Activated naive CD4-positive, alpha-beta T cell (primary cell): Measurements from ENCODE around the gene PHF21B.

ENCODE experiments used
- DNase-seq, 4 experiments: peaks; one replicate each; lab custom pipeline; 2025; lab: John Stamatoyannopoulos, UW

Gene PHF21B

DNA sequence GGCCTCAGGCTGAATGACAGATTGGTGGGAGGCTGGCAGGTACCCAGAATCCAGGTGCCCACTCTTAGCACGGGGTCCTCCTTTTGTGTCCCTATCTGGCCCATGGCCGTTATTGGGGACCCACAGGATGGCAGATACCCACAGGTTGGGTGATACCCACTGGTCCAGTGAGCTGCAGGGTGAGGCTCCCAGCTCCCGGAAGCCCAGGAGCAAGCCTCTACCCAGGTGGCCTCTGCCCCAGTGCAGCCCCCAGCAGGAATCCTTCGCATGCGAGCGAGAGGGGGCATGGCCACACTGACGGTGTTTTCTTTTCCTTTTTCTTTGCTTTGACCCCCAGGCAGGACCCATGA lies 116.1 kb downstream of the PHF21B start:
- no peak for DNase-seq

DNA sequence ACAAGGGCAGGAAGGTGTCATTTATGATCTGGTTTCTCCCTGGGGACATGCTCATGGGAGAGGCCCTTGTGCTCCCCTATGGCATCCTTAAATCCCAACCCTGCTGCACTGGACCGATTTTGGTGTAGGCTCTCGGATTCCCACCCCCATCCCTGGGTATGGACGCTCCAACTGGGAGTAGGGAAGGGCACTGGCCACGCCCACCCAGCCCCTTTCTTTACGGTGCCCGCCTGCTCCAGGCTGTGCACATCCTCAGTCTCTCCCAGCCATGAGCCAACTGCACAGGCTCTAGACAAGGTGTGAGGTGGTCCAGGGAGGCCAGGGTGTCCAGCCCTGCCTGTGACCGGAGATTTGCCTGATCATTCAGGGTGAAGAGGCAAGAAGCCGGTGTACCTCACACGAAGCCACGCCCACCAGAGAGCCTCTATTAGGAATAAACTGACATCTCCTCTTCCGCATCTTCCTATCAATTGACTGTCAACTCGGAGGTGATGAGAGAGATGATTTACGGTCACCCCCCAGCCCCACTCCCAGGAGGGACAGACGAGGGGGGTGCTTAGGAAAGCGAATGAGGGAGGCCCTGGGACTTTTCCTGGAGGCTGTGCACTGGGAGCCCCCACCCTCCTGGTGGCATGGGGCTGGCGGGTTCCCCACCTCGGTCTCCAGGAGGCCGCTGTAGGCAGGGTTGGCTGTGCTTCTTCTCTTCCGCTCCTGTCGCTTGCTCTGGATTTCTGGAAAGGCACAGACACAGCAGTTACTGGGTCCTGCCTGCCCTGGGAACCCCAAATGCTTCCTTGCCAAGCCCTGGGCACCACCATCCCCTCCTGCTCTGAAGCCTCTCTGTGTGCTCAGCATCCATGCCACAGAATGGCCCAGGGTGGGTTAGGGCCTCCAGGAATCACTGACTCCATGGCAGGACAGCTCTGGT lies 116.7 kb downstream of the PHF21B start:
- DNase-seq: no peak

DNA sequence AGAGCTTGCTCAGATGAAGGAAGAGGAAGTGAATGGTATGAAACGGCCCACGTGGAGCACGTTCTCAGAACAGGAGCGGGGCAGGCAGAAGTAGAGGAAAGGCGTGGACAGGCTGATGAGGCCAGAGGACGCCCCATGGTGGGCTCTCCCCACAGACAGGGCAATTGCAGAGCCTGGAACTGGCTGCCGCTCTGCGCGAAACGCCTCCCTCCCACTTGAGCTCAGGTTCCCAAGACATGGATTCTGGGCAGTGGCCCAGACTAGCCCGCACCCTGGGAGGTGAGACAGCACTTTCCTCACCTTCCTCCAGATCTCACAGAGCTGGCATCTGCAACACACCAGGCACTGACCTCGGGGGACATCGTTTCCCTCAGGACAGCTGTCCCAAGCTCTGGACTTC lies 117.6 kb downstream of the PHF21B start:
- DNase-seq: no peak

DNA sequence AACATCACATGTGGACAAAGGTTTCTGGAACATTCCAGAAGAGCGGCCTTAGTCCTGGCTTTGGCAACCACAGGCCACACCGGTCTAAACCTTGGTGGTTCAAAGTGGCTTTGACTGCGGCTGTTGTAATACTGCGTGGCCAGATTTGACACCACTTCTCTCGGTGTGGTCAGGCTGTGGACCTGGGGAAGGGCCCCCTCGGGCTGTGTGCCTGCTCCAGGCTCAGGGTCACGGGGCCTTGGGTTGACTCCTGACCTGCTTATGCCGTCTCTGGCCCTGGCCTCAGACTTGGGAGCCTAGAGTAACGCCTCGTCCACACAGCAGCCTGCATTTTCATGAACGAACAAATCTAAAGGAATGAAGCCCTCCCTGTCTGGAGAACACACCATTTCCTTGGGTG lies 118.0 kb downstream of the PHF21B start:
- no peak for DNase-seq

DNA sequence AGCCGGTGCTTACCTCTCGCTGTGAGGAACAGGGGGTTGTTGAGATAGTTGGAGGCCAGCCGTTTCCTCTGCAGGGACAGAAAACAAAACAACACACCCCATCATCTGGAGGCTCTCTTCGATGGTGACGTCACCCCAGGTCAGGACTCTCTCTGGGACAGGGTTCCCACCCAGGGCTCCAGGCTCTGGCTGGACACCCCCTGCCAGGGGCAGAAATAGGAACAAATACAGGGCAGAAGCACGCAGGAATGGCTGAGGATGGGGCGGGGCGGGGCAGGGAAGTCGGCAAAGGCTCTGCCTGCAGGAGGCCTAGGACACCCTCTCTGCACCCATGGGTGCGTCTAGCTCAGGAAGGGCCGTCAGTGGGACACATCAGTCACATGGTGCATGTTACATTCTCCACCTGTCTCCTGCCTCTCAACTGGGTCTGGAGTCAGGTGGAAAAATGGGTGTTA lies 118.5 kb downstream of the PHF21B start:
- DNase-seq: no peak

DNA sequence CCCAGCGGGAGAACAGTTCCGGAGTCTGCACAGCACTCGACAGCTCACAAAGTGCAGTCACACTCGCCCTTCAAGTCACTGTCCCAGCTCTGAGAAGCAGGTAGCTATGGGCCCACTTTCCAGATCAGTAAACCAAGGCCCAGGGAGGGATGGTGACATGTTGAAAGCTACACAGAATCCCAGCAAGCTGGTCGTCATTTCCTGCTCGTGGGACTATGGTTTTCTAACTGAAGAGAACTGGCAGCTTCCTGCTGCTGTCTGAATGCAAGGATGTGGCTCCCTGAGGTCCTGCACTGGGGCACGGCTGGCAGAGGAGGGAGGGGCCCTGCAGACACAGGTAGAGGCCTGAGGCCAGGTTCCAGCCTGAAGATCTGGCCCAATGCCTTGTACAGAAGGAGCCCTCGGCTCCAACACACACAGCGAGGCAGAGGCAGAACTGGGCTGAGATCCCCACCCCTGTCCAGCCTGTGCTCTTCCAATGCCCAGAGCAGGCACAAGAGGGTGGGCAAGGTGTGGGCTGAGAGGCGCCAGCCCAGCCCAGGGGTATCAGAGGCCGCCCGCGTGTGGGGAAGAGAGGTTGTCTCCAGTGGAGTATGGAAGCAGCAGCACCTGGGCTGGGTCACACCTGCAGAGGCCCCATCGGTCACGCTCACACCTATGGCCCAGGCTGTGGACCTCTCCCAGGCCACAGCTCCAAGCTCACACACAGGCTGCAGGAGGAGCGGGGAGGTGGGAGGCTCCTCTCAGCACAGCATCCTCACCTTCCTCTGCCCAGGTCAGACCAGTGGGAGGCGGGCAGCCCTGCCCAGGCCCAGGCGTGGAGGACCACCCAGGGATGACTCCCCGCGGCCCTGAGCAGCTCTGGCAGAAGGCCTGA lies 119.2 kb downstream of the PHF21B start:
- DNase-seq: no peak

DNA sequence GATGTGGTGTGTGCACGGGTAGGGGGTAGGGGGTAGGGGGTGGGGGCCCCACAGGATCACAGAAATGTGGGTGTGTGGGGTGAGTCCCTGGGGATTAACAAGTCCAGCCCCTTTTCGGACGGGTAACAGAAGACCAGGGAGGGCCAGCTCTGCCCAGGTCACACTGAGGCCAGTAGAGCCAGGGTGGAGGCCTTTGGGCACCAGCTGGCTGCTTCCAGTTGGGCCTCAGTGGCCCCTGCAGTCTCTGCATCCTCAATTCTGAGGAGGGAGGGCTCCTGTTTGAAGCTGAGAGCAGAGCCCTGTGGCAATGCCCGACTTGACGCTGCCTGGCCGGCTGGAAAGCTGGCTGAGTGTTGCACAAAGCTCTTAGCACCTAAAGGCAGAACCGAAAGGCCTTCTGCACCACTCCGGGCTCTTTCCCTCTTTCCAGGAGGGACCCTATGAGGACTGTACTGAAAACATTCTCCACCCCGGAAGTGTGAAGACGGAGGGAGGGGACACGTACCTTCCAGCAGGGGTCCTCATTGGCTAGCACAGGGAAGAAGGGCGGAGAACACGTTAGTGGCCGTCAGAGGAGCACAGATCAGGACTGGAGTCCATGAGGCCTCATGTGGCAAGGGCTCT lies 120.4 kb downstream of the PHF21B start:
- DNase-seq: no peak

DNA sequence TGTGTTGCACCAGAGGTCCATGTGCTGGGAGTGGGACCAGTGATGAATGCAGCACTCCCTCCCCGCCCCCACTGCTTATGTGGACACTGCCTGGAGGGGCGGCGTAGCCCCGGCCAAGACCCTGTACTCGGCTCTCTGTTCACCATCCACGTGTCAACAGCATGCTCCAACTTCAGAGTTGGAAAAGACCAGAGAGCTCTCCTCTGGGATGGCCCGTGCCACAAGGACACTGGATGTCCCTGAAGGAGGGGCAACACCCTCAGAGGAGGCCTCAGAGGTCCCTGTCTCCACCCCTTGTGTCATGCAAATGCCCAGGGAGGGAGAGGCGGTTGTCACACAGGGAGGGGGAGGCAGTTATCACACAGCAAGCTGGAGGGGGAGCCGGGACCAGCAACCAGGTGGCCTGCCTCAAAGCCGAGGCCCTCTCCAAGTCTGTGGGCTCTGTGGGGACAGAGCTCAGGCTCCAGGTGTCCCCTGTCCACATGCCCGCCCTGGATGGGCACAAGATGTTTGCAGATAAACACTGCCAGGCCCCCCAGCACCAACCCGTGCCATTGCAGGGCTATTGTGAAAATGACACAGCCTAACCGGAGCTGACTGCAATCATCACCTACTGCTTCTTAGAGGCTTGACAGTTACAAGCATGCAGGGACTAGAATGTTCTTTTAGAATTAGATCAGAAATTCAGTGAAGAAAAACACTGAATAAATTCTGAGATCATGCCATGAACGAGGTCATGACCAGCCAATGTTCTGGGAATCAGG lies 121.1 kb downstream of the PHF21B start:
- no peak for DNase-seq

DNA sequence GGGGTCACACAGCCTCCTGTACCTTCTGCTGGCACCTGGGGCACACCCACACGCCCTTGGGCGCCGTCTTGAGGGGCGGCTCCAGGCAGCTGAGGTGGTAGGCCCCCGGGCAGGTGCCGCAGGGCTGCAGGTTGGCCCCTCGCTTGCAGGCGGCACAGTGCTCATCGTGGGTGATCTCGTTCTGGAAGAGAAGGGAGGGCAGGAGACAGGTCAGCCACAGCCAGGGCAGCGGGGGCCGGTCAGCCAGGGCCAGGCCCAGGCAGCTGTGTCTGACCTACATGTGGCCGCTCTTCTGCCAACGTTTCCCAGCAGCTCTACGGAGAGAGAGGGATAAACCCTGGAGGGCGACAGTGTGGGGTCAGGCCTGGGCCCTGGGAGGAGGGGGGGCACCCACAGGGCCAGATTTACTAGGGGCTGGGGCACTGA lies 121.9 kb downstream of the PHF21B start:
- no peak for DNase-seq

DNA sequence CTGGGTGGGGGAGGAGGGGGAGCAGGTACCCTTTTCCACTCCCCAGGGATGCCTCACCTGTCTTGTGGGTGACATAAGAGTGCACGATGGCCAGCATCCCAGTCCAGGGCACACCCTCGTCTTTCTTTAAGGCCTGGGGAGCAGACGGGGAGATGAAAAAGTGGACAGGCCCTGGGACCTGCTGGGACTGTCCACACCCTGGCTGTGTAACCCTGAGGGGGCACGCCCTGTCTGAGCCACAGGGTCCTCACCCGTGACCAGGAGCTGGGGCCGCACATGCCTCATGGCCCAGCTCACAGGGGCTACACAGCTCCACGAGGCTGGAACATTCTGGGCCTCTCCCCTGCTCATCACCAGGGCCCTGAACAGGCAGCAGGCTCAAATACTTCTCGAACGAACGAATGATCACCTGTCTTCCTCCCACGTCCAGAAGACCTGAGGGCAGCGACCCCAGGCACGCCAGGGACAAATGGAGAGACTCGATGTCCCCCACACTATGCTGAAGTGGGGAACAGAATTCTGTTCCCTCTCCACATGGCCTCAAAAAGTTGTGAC lies 123.9 kb downstream of the PHF21B start:
- no peak for DNase-seq

DNA sequence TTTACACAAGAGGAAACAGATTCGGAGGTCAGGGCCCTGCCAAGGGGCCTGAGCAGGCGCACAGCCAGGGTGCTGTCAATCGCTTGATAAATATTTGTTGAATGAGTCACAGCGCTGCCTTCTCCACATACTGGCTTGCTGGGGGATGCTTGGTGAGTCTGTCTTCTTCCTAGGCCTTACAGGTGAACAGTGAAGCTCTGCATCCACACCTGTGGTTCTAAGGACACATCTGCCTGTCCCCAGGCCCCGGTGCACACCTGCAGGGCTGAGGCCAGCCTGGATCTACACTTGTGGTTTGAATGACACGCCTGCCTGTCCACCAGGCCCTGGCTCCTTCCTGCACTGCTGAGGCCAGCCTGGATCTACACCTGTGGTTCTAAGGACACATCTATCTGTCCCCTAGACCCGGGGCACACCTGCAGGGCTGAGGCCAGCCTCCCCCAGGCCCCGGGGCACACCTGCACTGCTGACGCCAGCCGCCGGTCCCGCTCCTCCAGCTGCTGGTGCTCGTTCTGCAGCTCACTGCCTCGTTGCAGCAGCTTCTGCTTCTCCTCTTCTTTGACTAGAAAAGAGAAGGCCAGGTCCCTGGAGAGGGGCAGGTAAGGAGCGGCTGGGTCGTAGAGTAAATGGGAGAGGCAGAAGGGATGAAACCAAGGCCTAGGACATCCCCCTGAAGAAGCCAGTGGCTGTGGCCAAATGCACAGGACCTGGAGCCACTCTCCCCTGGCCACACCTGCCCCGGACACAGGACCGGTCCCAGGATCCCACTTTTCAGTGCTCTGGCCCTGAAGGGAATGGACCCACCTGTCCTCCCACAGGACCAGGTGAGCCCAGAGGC lies 124.6 kb downstream of the PHF21B start:
- DNase-seq: no peak

DNA sequence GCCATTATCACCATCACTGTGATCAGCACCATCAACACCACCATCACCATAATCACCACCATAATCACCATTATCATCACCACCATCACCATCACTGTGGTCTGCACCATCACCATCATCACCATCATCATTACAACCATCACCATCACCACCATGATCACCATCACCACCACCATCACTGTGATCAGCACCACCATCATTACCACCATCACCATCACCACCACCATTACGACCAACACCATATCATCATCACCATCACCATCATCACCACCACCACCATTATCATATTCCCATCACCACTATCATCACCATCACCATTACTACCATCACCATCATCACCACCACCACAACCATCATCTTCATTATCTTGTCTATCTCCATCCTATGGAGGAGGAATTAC lies 125.2 kb downstream of the PHF21B start:
- DNase-seq: no peak

DNA sequence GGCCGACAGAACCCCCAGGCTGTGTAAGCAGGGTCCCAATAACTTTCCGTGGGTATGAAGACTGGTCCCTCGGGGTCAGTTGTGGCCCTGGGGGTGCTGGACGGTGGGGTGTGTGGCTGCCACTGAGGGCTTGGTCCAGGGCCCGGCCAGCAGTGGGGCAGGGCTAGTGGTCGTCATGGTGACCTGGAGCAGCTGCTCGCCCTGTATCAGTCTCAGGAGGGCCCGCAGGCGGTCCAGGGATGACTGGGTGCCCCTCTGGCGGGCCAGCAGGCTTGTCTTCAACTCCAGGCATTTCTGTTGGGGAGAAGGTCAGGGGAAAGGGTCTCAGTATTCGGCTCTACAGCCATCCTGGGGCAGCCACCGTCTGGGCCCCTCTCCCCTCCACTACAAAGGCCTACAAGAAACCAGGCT lies 126.8 kb downstream of the PHF21B start:
- DNase-seq: no peak

DNA sequence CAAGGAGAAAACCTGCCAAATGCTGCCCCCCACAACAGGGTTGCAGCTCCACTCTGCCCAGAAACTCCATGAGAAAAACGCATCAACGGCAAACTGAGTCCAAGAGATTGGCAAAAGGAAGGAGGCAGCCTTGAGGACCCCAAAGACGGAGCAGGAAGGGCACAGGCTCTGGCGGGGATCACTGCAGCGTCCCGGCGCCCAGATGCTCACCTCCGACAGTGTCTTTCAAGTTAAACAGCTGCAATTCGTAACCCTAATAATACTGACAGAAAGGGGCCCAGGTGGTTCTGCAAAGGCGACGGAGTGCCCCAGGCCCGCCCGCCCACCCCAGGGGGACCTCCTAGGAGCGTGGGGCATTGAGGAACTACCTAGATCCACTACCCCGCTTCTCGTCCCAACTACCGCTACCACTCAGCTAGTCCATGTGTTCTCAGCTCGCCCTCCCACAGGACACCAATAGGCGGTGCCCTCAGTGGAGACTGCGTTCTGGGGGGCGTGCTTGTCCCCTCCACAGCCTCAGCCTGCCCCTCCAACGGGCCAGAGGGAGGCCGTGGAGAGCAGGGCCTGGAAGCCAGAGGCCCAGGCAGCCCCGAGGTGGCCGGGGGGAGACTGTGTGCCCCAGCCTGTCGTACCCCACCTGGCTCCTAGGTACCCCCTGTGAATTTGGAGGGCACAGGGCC lies 127.4 kb downstream of the PHF21B start:
- no peak for DNase-seq

DNA sequence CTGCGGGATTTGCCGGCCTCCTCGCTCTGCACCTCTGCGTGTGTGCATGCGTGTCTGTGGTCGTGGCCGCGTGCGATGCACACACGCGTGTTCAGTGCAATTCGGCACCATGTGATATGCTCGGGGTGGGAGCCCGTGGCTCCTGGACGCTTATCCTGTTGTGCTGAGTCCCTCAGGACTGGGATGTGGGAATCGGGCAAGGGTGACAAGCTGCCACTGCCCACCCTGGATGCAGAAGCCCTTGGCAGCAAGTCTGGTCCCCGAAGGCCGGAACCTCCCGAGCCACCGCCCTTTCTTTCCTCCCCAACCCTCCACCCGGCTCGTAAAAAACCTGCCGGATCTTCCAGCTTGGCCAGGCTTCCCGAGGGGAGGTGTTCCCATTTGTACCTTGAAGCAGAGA lies 128.2 kb downstream of the PHF21B start:
- DNase-seq: no peak

DNA sequence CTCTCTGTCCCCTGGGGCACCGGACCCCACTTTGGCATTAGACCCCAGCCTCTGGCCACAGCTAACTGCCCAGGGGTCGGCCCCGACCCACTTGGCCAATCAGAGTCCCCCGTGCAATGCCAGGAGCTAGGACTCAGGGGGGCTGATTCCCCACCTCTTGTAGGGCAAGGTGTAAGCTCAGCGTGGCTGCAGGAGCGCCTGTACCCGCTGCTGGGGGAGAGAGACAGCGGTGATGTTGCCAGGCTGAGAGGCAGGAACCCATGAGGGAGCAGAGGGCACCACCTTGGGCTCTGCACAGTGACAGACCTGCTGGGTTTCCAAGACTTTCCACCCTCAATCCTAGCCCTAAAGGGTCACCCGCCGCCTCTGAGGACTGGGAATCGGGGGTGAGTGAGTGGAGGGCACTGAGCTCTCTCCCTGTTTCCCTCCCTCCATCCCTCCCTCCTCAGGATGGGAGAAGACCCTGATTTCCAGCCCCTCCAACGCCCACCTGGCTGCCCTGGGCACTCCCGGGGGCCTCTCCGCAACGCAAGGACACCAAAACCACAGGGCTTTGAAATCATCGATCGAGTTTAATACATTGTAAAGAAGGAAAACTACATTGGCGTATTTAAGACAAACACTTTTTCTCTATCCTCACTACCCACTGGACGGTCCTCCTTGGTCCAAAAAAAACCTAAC lies 129.1 kb downstream of the PHF21B start:
- no peak for DNase-seq

DNA sequence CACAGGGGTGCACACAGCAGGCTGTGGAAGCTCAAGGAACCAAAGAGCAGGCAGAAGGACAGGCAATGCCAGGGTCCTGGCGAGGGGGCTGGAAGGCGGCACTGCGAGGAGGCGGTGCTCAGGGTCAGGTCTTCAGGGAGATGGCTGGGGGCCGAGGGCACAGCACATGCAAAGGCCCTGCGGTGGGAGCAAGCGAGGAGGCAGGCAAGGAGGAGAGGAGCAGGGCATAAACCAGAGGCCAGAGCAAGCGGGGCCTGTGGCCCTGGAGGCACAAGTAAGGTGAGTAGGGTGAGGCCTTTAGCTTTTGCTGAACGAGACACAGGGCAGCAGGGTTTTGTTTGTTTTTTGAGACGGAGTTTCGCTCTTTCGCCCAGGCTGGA lies 130.5 kb downstream of the PHF21B start:
- DNase-seq: no peak

DNA sequence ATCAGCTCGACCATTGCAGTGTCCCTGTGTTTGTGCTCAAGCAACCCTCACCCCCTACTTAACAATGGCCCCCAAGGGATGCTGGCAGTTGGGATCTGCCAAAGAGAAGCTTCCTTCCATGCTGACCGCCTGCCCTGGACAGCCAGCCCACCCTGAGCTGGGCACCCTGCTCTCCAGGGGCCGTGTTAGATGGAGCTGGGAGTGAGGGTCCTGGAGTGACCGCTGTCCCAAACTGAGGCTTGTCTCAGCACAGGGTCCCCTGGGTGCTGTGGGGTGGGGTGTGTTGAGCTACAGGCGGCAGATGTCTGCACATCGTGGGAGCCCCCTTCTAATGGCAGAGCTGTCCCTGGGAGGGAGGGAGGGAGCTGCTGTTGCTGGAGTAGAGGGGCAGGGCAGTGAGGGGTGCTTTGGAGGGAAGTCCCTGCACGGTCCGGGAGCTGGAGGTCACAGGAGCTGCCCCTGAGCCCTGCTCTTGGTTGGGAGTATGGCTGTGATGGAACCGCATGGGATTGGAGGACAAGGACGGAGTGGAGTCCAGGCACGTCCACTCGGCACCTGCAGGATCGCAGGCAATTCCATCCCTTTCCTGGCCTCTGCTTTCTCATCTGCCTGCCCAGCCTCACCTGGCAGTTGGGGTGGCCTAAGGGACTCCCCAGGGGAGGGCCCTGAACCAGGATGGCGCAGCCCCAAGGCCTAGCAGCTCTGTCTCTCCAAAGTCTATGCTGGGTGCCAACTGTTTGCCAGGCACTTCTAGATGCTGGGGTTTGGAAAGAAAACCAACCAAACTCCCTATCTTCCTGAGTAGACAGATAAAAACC lies 131.1 kb downstream of the PHF21B start:
- no peak for DNase-seq

DNA sequence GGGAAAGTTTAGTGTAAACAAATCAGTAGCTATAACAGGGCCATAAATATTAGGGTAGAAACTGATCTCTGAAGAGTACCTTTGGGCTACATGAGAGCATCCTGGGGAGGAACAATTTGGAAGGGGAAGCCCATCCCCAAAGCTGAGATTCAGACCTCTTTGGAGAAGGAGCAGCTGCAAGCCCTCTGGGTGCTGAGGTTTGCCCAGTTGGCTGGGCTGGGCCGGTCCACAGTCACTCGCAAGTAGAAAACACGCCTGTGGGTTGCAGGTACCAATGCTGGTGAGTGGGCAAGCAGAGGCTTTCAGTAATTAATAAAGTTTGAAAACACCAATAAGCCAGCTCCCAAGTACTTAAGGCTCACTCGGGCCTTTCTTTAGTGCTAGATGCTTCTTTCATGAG lies 132.9 kb downstream of the PHF21B start:
- DNase-seq: no peak
